ENCODE data around the gene SOX18. TPM values are rescaled to one million over a fixed set of nuclear protein-coding genes. Genes with fewer than 3 reads are reported as not detected.

SOX18 gene
- total and polyA plus RNA-seq, 2 of the 13 experiments (the other 11 are each of a cell fraction or from before 2014, with no cell fraction given), result 1.6 to 1.9 TPM

- TF ChIP-seq DBP (CRISPR knock-in tag; IDR thresholded peaks at IDR 0.05; ENCODE audit: not compliant biosample characterization), result no peak
- TF ChIP-seq PHF5A (CRISPR knock-in tag; IDR thresholded peaks at IDR 0.05; ENCODE audit: low read depth, unreplicated experiment), result no peak
- 0 out of 2 replicates have a peak, but pooled peaks have one; percentile 18 for TF ChIP-seq ZNF335 (CRISPR knock-in tag; IDR thresholded peaks at IDR 0.05)
- TF ChIP-seq ZNF687 (CRISPR knock-in tag; IDR thresholded peaks at IDR 0.05), result peak; percentile 91
- TF ChIP-seq ZNF337 (CRISPR knock-in tag; IDR thresholded peaks at IDR 0.05; ENCODE audit: borderline replicate concordance, low read depth), result 0 out of 2 replicates have a peak, but pooled peaks have one; percentile 24
- no peak for TF ChIP-seq SOX6 (IDR thresholded peaks at IDR 0.05)
- TF ChIP-seq SOX6 (CRISPR knock-in tag; IDR thresholded peaks at IDR 0.05), result peak; percentile 34; the same call in 1 of the 2 replicates
- TF ChIP-seq NR1H2 (CRISPR knock-in tag; IDR thresholded peaks at IDR 0.05; ENCODE audit: borderline replicate concordance, low read depth), result no peak
- no peak for TF ChIP-seq MNT (IDR thresholded peaks at IDR 0.05)
- TF ChIP-seq GTF3A (CRISPR knock-in tag; conservative IDR thresholded peaks at IDR 0.05), result no peak
- TF ChIP-seq PAF1 (CRISPR knock-in tag; IDR thresholded peaks at IDR 0.05), result peak; percentile 30; the same call in 1 of the 2 replicates
- no peak for TF ChIP-seq KAT7 (CRISPR knock-in tag; IDR thresholded peaks at IDR 0.05; ENCODE audit: borderline replicate concordance)
- peak; percentile 89 for TF ChIP-seq ZNF747 (CRISPR knock-in tag; IDR thresholded peaks at IDR 0.05; ENCODE audit: borderline replicate concordance)
- TF ChIP-seq CSRNP2 (CRISPR knock-in tag; conservative IDR thresholded peaks at IDR 0.05; ENCODE audit: low read depth), result no peak
- TF ChIP-seq PLSCR1 (CRISPR knock-in tag; IDR thresholded peaks at IDR 0.05; ENCODE audit: borderline replicate concordance), result no peak
- no peak for TF ChIP-seq HOXA7 (CRISPR knock-in tag; IDR thresholded peaks at IDR 0.05)
- TF ChIP-seq TAF1 (CRISPR knock-in tag; IDR thresholded peaks at IDR 0.05), result peak; percentile 63; the same call in 1 of the 2 replicates
- TF ChIP-seq ETV6 (CRISPR knock-in tag; conservative IDR thresholded peaks at IDR 0.05), result no peak; the same call in 1 of the 2 replicates
- no peak for TF ChIP-seq TCF12 (IDR thresholded peaks at IDR 0.05)
- TF ChIP-seq TCF12 (CRISPR knock-in tag; IDR thresholded peaks at IDR 0.05), result peak; percentile 75; the same call in 1 of the 2 replicates
- no peak for TF ChIP-seq NBN (conservative IDR thresholded peaks at IDR 0.05)
Measured at GRCh38 chr20:64036346-64037198, 12.9 kb downstream of the SOX18 start (continued).

Data from HepG2 (cell line).